Measurements from ENCODE around the gene USP6NL. TPM values are rescaled to one million over a fixed set of nuclear protein-coding genes. Genes with fewer than 3 reads are reported as not detected.

The USP6NL gene
- total and polyA plus RNA-seq, 9 of the 15 experiments (the other 6 are each of a cell fraction or from before 2014, with no cell fraction given) = 3.2 to 26.6 (median 19.8) TPM

GRCh38 chr10:11642566-11642965 is 31.1 kb upstream of the USP6NL start (continued):
- TF ChIP-seq RCOR1 (IDR thresholded peaks at IDR 0.05; ENCODE audit: borderline replicate concordance in 1 of 2, low read depth in 2 of 2, low read length in 2 of 2) (peak in 1 of 2 experiments; percentile 38; a peak in 1 of 4 replicates), SMAD4 (CRISPR knock-in tag; conservative IDR thresholded peaks at IDR 0.05) (peak; percentile 34; the same call in 1 of the 2 replicates), CTBP1 (IDR thresholded peaks at IDR 0.05; ENCODE audit: borderline replicate concordance) (peak; percentile 86; the same call in 1 of the 2 replicates), MCM7 (IDR thresholded peaks at IDR 0.05) (no peak), ATF1 (CRISPR knock-in tag; IDR thresholded peaks at IDR 0.05) (no peak), ATF1 (tag; IDR thresholded peaks at IDR 0.05) (no peak)

- H3K4me3 ChIP-seq = no peak overlapping the region
- peak overlapping the region; percentile 94 for H2AFZ ChIP-seq (ENCODE audit: low read depth, low read length)
- DNase-seq (ENCODE audit: extremely low read depth in 1 of 4, low spot score in 3 of 4) = peak; percentile 48 to 76 (median 56)
- intact Hi-C loops (cut with micrococcal nuclease) = no loop called here
- peaks cover 15 to 29% of the 10 kb centered on the region in 2 experiments; a peak in 4 of 5 replicates for H3K4me1 ChIP-seq (replicated peaks in 1 of 2; ENCODE audit: control insufficient read depth in 2 of 2, insufficient read depth in 2 of 2, low read length in 2 of 2)
- in situ Hi-C loops (cut with MboI) = no loop called here
- H4K20me1 ChIP-seq (replicated peaks; ENCODE audit: control insufficient read depth, insufficient read depth, low read length) = no peaks in the 10 kb centered on the region
- H3K9me3 ChIP-seq (replicated peaks; ENCODE audit: control insufficient read depth, insufficient read depth, low read depth, low read length) = no peaks in the 10 kb centered on the region
- ChIA-PET CTCF (ENCODE audit: low intra/inter-chr PET ratio) (no interaction called here), POLR2A (interaction anchor here (0.7 to 2.5 kb wide), 3 partner anchors 9 to 46 kb away, joined by 3 to 9 read pairs (median 3); no protein-coding TSS in a partner anchor)
- 15% methylated on average over 14 of the region's 14 CpGs for WGBS (ENCODE audit: insufficient coverage, low coverage, missing lambda C conversion rate)
- no peaks in the 10 kb centered on the region for H3K79me2 ChIP-seq (ENCODE audit: control insufficient read depth, insufficient read depth, low read length)
- no peaks in the 10 kb centered on the region for H3K27me3 ChIP-seq (ENCODE audit: control insufficient read depth in 2 of 2, insufficient read depth in 2 of 2, low read length in 2 of 2)
- ATAC-seq = peak; percentile 89
- peak; percentile 72 for FAIRE-seq
- peak overlapping the region in 1 of 2 experiments; percentile 34; a peak in 1 of 4 replicates for H3K9ac ChIP-seq (ENCODE audit: insufficient read depth in 1 of 2, low read depth in 2 of 2, low read length in 2 of 2)
- no TSS peak for BruUV-seq (replicated peaks)
- H3K9me1 ChIP-seq (ENCODE audit: control insufficient read depth, insufficient read depth, low read length) = no peaks in the 10 kb centered on the region
- peak overlapping the region; percentile 69 for H3K27ac ChIP-seq (ENCODE audit: extremely low read depth, low read depth, low read length)
- H3K36me3 ChIP-seq (ENCODE audit: control insufficient read depth, insufficient read depth, low read length) = no peaks in the 10 kb centered on the region
- peak overlapping the region; percentile 59 for H3K4me2 ChIP-seq (ENCODE audit: insufficient read depth, low read length)
- peak; percentile 42; the same call in 1 of the 2 replicates for TF ChIP-seq ZNF311 (CRISPR knock-in tag; IDR thresholded peaks at IDR 0.05)
- peak; percentile 75; the same call in 1 of the 2 replicates for TF ChIP-seq ZNF395 (CRISPR knock-in tag; IDR thresholded peaks at IDR 0.05)
- peak; percentile 88 for TF ChIP-seq TCF3 (CRISPR knock-in tag; IDR thresholded peaks at IDR 0.05)
- no peak for TF ChIP-seq GTF2F1 (IDR thresholded peaks at IDR 0.05; ENCODE audit: low read depth, low read length)
- 0 out of 4 replicates have a peak, but pooled peaks of 1 of the 2 experiments have one; percentile 11 for TF ChIP-seq NRF1 (conservative IDR thresholded peaks at IDR 0.05 in 1 of 2, IDR thresholded peaks at IDR 0.05 in 1 of 2)
- TF ChIP-seq EP400 (IDR thresholded peaks at IDR 0.05) = peak; percentile 44
- no peak for TF ChIP-seq NR0B1 (IDR thresholded peaks at IDR 0.05; ENCODE audit: partially characterized antibody)
- TF ChIP-seq ESRRA (IDR thresholded peaks at IDR 0.05; ENCODE audit: borderline replicate concordance, low read depth) = peak; percentile 81
- no peak for TF ChIP-seq HDAC2 (IDR thresholded peaks at IDR 0.05)
- TF ChIP-seq HMGN3 (IDR thresholded peaks at IDR 0.05; ENCODE audit: borderline replicate concordance, extremely low read depth, insufficient read length, low read depth, low read length) = no peak
- TF ChIP-seq ZNF197 (CRISPR knock-in tag; IDR thresholded peaks at IDR 0.05; ENCODE audit: low read depth) = 0 out of 2 replicates have a peak, but pooled peaks have one; percentile 48
- TF ChIP-seq GATAD2A (IDR thresholded peaks at IDR 0.05) = no peak
- TF ChIP-seq CBFA2T2 (conservative IDR thresholded peaks at IDR 0.05) = peak; percentile 68
Observed at GRCh38 chr10:11639849-11640764, 28.7 kb upstream of the USP6NL start.
